Measurements from ENCODE around the gene PIP5K1C. TPM values are rescaled to one million over a fixed set of nuclear protein-coding genes. Genes with fewer than 3 reads are reported as not detected.
A peak's percentile ranks its signal among the peaks of the same experiment; 100 is the strongest.

Gene PIP5K1C
- total and polyA plus RNA-seq, 9 of the 15 experiments (the other 6 are each of a cell fraction or from before 2014, with no cell fraction given), result 0.38 to 22.1 (median 4.1) TPM

DNA sequence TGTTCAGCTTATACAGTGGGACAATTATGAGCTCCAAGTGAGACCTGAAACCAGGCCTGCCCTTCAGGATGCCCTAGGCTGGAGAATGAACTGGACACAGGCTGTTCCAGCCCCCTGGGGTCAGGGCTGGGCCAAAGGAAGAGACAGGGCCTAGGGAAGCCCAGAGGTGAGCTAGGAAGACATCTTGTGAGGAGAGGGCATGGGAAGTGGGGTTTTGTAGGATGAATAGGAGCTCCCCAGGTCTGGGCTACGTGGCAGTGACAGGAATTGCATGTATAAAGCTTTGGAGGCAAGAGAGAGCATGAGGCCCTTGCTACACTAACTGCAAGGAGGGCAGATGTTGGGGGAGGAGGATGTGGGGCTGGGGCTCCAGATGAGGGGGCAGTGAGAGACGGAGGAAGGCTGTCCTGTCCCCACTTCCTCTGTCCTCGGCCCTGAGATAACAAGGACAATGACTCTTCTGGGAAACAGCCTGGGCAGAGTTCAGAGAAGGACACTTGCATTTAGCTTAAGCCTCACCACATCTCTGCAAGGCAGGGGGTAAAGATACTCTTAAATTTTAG is 92.1 kb downstream of the PIP5K1C start (continued):
- TF ChIP-seq, protein P1, sequence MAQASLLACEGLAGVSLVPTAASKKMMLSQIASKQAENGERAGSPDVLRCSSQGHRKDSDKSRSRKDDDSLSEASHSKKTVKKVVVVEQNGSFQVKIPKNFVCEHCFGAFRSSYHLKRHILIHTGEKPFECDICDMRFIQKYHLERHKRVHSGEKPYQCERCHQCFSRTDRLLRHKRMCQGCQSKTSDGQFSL (CRISPR knock-in tag; IDR thresholded peaks at IDR 0.05), result no peak
- TF ChIP-seq, protein P1 (tag; IDR thresholded peaks at IDR 0.05), result no peak
- no peak for TF ChIP-seq MAFG (tag; conservative IDR thresholded peaks at IDR 0.05)
- TF ChIP-seq, protein P2, sequence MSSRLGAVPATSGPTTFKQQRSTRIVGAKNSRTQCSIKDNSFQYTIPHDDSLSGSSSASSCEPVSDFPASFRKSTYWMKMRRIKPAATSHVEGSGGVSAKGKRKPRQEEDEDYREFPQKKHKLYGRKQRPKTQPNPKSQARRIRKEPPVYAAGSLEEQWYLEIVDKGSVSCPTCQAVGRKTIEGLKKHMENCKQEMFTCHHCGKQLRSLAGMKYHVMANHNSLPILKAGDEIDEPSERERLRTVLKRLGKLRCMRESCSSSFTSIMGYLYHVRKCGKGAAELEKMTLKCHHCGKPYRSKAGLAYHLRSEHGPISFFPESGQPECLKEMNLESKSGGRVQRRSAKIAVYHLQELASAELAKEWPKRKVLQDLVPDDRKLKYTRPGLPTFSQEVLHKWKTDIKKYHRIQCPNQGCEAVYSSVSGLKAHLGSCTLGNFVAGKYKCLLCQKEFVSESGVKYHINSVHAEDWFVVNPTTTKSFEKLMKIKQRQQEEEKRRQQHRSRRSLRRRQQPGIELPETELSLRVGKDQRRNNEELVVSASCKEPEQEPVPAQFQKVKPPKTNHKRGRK (tag; IDR thresholded peaks at IDR 0.05), result no peak
- TF ChIP-seq, protein P3, sequence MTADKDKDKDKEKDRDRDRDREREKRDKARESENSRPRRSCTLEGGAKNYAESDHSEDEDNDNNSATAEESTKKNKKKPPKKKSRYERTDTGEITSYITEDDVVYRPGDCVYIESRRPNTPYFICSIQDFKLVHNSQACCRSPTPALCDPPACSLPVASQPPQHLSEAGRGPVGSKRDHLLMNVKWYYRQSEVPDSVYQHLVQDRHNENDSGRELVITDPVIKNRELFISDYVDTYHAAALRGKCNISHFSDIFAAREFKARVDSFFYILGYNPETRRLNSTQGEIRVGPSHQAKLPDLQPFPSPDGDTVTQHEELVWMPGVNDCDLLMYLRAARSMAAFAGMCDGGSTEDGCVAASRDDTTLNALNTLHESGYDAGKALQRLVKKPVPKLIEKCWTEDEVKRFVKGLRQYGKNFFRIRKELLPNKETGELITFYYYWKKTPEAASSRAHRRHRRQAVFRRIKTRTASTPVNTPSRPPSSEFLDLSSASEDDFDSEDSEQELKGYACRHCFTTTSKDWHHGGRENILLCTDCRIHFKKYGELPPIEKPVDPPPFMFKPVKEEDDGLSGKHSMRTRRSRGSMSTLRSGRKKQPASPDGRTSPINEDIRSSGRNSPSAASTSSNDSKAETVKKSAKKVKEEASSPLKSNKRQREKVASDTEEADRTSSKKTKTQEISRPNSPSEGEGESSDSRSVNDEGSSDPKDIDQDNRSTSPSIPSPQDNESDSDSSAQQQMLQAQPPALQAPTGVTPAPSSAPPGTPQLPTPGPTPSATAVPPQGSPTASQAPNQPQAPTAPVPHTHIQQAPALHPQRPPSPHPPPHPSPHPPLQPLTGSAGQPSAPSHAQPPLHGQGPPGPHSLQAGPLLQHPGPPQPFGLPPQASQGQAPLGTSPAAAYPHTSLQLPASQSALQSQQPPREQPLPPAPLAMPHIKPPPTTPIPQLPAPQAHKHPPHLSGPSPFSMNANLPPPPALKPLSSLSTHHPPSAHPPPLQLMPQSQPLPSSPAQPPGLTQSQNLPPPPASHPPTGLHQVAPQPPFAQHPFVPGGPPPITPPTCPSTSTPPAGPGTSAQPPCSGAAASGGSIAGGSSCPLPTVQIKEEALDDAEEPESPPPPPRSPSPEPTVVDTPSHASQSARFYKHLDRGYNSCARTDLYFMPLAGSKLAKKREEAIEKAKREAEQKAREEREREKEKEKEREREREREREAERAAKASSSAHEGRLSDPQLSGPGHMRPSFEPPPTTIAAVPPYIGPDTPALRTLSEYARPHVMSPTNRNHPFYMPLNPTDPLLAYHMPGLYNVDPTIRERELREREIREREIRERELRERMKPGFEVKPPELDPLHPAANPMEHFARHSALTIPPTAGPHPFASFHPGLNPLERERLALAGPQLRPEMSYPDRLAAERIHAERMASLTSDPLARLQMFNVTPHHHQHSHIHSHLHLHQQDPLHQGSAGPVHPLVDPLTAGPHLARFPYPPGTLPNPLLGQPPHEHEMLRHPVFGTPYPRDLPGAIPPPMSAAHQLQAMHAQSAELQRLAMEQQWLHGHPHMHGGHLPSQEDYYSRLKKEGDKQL (CRISPR knock-in tag; IDR thresholded peaks at IDR 0.05; ENCODE audit: borderline replicate concordance), result no peak
- no peak for TF ChIP-seq ZSCAN32 (CRISPR knock-in tag; IDR thresholded peaks at IDR 0.05)
- no peak for TF ChIP-seq STAT5B (CRISPR knock-in tag; IDR thresholded peaks at IDR 0.05)
- TF ChIP-seq, protein P4, sequence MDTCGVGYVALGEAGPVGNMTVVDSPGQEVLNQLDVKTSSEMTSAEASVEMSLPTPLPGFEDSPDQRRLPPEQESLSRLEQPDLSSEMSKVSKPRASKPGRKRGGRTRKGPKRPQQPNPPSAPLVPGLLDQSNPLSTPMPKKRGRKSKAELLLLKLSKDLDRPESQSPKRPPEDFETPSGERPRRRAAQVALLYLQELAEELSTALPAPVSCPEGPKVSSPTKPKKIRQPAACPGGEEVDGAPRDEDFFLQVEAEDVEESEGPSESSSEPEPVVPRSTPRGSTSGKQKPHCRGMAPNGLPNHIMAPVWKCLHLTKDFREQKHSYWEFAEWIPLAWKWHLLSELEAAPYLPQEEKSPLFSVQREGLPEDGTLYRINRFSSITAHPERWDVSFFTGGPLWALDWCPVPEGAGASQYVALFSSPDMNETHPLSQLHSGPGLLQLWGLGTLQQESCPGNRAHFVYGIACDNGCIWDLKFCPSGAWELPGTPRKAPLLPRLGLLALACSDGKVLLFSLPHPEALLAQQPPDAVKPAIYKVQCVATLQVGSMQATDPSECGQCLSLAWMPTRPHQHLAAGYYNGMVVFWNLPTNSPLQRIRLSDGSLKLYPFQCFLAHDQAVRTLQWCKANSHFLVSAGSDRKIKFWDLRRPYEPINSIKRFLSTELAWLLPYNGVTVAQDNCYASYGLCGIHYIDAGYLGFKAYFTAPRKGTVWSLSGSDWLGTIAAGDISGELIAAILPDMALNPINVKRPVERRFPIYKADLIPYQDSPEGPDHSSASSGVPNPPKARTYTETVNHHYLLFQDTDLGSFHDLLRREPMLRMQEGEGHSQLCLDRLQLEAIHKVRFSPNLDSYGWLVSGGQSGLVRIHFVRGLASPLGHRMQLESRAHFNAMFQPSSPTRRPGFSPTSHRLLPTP (IDR thresholded peaks at IDR 0.05; ENCODE audit: borderline replicate concordance, extremely low read depth, insufficient read length), result no peak
- TF ChIP-seq, protein P5, sequence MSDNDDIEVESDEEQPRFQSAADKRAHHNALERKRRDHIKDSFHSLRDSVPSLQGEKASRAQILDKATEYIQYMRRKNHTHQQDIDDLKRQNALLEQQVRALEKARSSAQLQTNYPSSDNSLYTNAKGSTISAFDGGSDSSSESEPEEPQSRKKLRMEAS (CRISPR knock-in tag; IDR thresholded peaks at IDR 0.05), result no peak
- no peak for TF ChIP-seq PHF8 (IDR thresholded peaks at IDR 0.05; ENCODE audit: borderline replicate concordance, low read length)
- no peak for TF ChIP-seq LCOR (CRISPR knock-in tag; IDR thresholded peaks at IDR 0.05)
- TF ChIP-seq DPF2 (IDR thresholded peaks at IDR 0.05), result peak; percentile 75
- no peak for TF ChIP-seq ZNF316 (IDR thresholded peaks at IDR 0.05)
